Pancreas (tissue), 10 donors: ENCODE data around the gene DUSP1. TPM values are rescaled to one million over a fixed set of nuclear protein-coding genes. Genes with fewer than 3 reads are reported as not detected.
"Not testable (repeated sequence)": the region's sequence is repeated elsewhere in the genome, so short reads cannot be mapped to it uniquely, and the experiment has no call there.

Experiments used
- ATAC-seq, 4 donors: fragments of 200-7000 bp; cut with Tn5 transposase; one replicate each; pipeline versions ENCODE4 v1.8.0 to v1.9.1; 2020; ENCODE audit warnings: mild to moderate bottlenecking in 4 of 4, moderate library complexity in 4 of 4
- DNase-seq, 6 donors: peaks; one replicate each; pipeline ENCODE4 v3.0.0-alpha.2; 2020
- FAIRE-seq: peaks from 2 replicates; lab custom pipeline; 2012; peaks lifted over from hg19 to GRCh38; lab: Jason Lieb, UNC
- H3K27ac ChIP-seq, 4 donors: fragments of 200-600 bp; sonication (generic); 1 replicate in 3 of 4; 2 replicates in 1 of 4; pipeline versions ENCODE4 v1.5.0 to v1.8.0; 2020
- H3K27me3 ChIP-seq, 4 donors: fragments of 200-600 bp; one replicate each; pipeline ENCODE4 v1.8.0; 2021
- H3K36me3 ChIP-seq, 3 donors: fragments of 200-600 bp; sonication (generic) in 1 of 3; one replicate each; pipeline versions ENCODE4 v1.5.0 to v1.8.0; 2020 to 2021
- H3K4me1 ChIP-seq, 3 donors: fragments of 200-600 bp; one replicate each; pipeline ENCODE4 v1.8.0; 2021
- H3K4me3 ChIP-seq, 4 donors: fragments of 200-600 bp; sonication (generic) in 2 of 4; one replicate each; pipeline versions ENCODE4 v1.5.0 to v1.8.0; 2020 to 2021
- H3K9me3 ChIP-seq, 4 donors: fragments of 200-600 bp; one replicate each; pipeline ENCODE4 v1.8.0; 2021
- CTCF ChIP-seq, 4 donors: fragments of 200-600 bp; sonication (generic) in 3 of 4; IDR thresholded peaks; one replicate each; pipeline versions ENCODE4 v1.5.0 to v1.8.0; 2021; ENCODE audit warnings: antibody characterized with exemption in 4 of 4
- WGBS, 2 donors: extraction: QIAGEN DNeasy Blood & Tissue Kit; methylation state at CpG; one replicate each; pipeline ENCODE4 v1.1.7; 2013; 5-methylcytosine and 5-hydroxymethylcytosine counted together
- intact Hi-C, 3 donors: fragments of 100-400 bp; cut with DNase I; formaldehyde crosslinking; loops; one replicate each; pipeline versions ENCODE4 v1.11.1 to v1.14.2; 2022
- polyA plus RNA-seq, 2 donors: library from polyadenylated mRNA; stranded (reverse); fragments of 200-250 nt; gene quantifications; one replicate each; pipeline ENCODE4 v1.2.3, GENCODE V29; 2013
- total RNA-seq, 6 donors: library from RNA; stranded (reverse); fragmentation: NEBNext Ultra II Directional in 4 of 6; extraction: Animal tissue kit (Norgen Biotek cat#: 25700) in 4 of 6; gene quantifications; one replicate each; pipeline versions ENCODE4 v1.2.1 to v1.2.4, GENCODE V29; 2021 to 2023
- donor health status: healthy with polysubstance abuse.
- donor health status: DM: no; HTN: no; CAD: no; lungs with moderate emphysema.
- donor health status: DM: no; HTN: no; CAD: no.
- donor health status: control.
- donor health status: control.
- donor health status: Bipolar disorder and iron deficiency.
- donor health status: DM: yes; HTN: yes; CAD: no.
- donor health status: DM: no; HTN: no; CAD: no.
- donor health status: DM: no; HTN: no; CAD: no.
- donor health status: DM: yes; HTN: yes; CAD: no.

The DUSP1 gene
- total and polyA plus RNA-seq, 8 donors = 18.6 to 198 (median 55.5) TPM

- Histone ChIP-seq H3K4me1 (peaks cover 0 to 20% (median 16%) of the 10 kb centered on the region in 3 donors), H3K4me3 (no peak overlapping the region), H3K27ac (no peak overlapping the region), H3K27me3 (no peaks in the 10 kb centered on the region), H3K36me3 (no peaks in the 10 kb centered on the region), H3K9me3 (no peaks in the 10 kb centered on the region)
- FAIRE-seq (no peak), DNase-seq (no peak), ATAC-seq (no peak)
- 75 to 78% methylated on average over 5 of the region's 5 CpGs for WGBS, 2 donors
- intact Hi-C loops = no loop called here
- no peak for TF ChIP-seq CTCF (IDR thresholded peaks at IDR 0.05)
Measured at GRCh38 chr5:172790496-172790889, 19.5 kb upstream of the DUSP1 start.

- no peak overlapping the region for H3K4me3 ChIP-seq
- H3K27ac ChIP-seq = peak overlapping the region; percentile 62 to 94 (median 90)
- no peaks in the 10 kb centered on the region for H3K9me3 ChIP-seq
- H3K27me3 ChIP-seq = no peaks in the 10 kb centered on the region
- no peak for TF ChIP-seq CTCF (IDR thresholded peaks at IDR 0.05)
- peaks cover 0 to 20% (median 16%) of the 10 kb centered on the region in 3 donors for H3K4me1 ChIP-seq
- no peaks in the 10 kb centered on the region for H3K36me3 ChIP-seq
- DNase-seq (no peak), ATAC-seq (peak in 3 of 4 donors; percentile 3 to 4 (median 4)), FAIRE-seq (no peak)
- intact Hi-C loops = no loop called here
- whole genome bisulfite sequencing, 2 donors = 77 to 79% methylated on average over 9 of the region's 9 CpGs
Measured at GRCh38 chr5:172789687-172790495, 18.9 kb upstream of the DUSP1 start.

DNA sequence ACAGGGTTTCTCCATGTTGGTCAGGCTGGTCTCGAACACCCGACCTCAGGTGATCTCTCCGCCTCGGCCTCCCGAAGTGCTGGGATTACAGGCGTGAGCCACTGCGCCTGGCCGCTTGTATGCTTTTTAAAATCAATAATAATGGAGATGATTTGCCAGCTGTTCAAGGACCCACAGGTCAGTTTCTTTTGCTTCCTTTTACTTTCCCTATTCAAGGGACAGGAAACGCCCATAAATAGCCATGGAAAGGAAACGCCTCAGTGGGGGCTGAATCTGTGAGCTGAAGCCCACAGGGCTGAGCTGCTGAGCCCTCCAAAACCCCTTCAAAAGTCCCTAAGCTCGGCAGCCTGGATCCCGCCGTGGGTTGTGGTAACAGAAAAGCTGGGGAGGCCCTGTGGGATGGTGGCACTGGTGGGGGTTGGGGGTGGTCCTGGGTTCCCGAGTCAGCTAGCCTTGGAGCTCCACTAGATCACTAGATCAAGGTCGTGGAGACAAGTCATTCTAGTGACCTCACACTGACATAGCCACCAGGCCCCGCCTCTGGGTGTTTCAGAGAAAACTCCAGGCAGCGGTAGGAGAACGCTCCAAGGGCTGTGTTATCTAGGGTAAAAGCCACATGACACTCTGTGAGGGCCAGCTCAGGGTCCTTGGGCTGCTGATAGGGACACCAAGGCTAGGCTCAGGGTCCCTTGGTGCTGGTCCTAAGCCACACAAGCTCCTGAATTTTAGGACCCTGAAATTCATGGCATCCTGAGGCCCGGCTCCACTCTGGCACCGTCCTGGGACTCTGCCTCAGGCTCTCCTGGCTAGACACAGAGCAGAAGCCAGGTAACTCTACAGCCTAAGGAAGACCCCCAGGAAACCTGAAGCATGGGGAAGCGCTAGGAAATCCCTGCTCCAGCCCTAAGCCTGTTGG is 18.0 kb upstream of the DUSP1 start:
- Histone ChIP-seq H3K36me3 (no peaks in the 10 kb centered on the region), H3K27ac (peak overlapping the region; percentile 62 to 94 (median 90)), H3K9me3 (no peaks in the 10 kb centered on the region), H3K4me1 (peaks cover 0 to 20% (median 16%) of the 10 kb centered on the region in 3 donors), H3K27me3 (no peaks in the 10 kb centered on the region), H3K4me3 (peak overlapping the region in 1 of 4 donors; percentile 18)
- DNase-seq = peak in 5 of 6 donors; percentile 72 to 91 (median 82)
- TF ChIP-seq CTCF (IDR thresholded peaks at IDR 0.05) = no peak
- 25 to 33% methylated on average over 21 of the region's 21 CpGs for WGBS, 2 donors
- intact Hi-C loops = no loop called here
- ATAC-seq = peak; percentile 83 to 96 (median 94)
- FAIRE-seq = no peak

- H3K27me3 ChIP-seq, intact Hi-C loops, H3K4me3 ChIP-seq, DNase-seq, H3K9me3 ChIP-seq, H3K27ac ChIP-seq, H3K36me3 ChIP-seq, ATAC-seq, FAIRE-seq: not testable (repeated sequence)
- H3K4me1 ChIP-seq = peaks cover 0 to 20% (median 16%) of the 10 kb centered on the region in 3 donors
- WGBS, 2 donors = 92 to 94% methylated on average over 3 of the region's 3 CpGs
Measured at GRCh38 chr5:172787538-172787937, 16.5 kb upstream of the DUSP1 start.

- Histone ChIP-seq H3K36me3 (no peaks in the 10 kb centered on the region), H3K27me3 (no peaks in the 10 kb centered on the region), H3K27ac (no peak overlapping the region), H3K9me3 (no peaks in the 10 kb centered on the region), H3K4me3 (no peak overlapping the region), H3K4me1 (peaks cover 0 to 20% (median 16%) of the 10 kb centered on the region in 3 donors)
- FAIRE-seq = no peak
- no peak for ATAC-seq
- TF ChIP-seq CTCF (IDR thresholded peaks at IDR 0.05) = no peak
- peak in 1 of 6 donors; percentile 48 for DNase-seq
- WGBS, 2 donors = 57 to 79% methylated on average over 9 of the region's 9 CpGs
- intact Hi-C loops = no loop called here
Measured at GRCh38 chr5:172786736-172787462, 15.9 kb upstream of the DUSP1 start.
